Dendritic cell treated with granulocyte-macrophage colony-stimulating factor and Interleukin-4, amounts not matched to agents 40 ng/mL and 50 ng/mL, for 4 days (primary cell): Measurements from ENCODE around the gene PLEKHM2.
"Not testable (repeated sequence)": the region's sequence is repeated elsewhere in the genome, so short reads cannot be mapped to it uniquely, and the experiment has no call there.

ENCODE experiments used
- H3K27ac Mint-ChIP-seq: one replicate; pipeline ENCODE4 v1.8.0; 2022; ENCODE audit warnings: mild to moderate bottlenecking, mixed read lengths
- H3K27me3 Mint-ChIP-seq: one replicate; pipeline ENCODE4 v1.8.0; 2022; ENCODE audit warnings: mild to moderate bottlenecking, mixed read lengths
- H3K36me3 Mint-ChIP-seq: one replicate; pipeline ENCODE4 v1.8.0; 2022; ENCODE audit warnings: low read depth, mixed read lengths
- H3K4me1 Mint-ChIP-seq: one replicate; pipeline ENCODE4 v1.8.0; 2022; ENCODE audit warnings: low read depth, mixed read lengths
- H3K4me3 Mint-ChIP-seq: one replicate; pipeline ENCODE4 v1.8.0; 2022; ENCODE audit warnings: mild to moderate bottlenecking, moderate library complexity, mixed read lengths
- H3K9me3 Mint-ChIP-seq: one replicate; pipeline ENCODE4 v1.8.0; 2022; ENCODE audit warnings: mixed read lengths
- intact Hi-C: fragments of 100-400 bp; cut with micrococcal nuclease; formaldehyde crosslinking; loops from one replicate; pipeline ENCODE4 v1.15.0; 2022

Gene PLEKHM2, protein sequence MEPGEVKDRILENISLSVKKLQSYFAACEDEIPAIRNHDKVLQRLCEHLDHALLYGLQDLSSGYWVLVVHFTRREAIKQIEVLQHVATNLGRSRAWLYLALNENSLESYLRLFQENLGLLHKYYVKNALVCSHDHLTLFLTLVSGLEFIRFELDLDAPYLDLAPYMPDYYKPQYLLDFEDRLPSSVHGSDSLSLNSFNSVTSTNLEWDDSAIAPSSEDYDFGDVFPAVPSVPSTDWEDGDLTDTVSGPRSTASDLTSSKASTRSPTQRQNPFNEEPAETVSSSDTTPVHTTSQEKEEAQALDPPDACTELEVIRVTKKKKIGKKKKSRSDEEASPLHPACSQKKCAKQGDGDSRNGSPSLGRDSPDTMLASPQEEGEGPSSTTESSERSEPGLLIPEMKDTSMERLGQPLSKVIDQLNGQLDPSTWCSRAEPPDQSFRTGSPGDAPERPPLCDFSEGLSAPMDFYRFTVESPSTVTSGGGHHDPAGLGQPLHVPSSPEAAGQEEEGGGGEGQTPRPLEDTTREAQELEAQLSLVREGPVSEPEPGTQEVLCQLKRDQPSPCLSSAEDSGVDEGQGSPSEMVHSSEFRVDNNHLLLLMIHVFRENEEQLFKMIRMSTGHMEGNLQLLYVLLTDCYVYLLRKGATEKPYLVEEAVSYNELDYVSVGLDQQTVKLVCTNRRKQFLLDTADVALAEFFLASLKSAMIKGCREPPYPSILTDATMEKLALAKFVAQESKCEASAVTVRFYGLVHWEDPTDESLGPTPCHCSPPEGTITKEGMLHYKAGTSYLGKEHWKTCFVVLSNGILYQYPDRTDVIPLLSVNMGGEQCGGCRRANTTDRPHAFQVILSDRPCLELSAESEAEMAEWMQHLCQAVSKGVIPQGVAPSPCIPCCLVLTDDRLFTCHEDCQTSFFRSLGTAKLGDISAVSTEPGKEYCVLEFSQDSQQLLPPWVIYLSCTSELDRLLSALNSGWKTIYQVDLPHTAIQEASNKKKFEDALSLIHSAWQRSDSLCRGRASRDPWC

GRCh38 chr1:15684042-15684461 is at the start of gene PLEKHM2:
TSS of gene PLEKHM2 (plus strand) at chr1:15684320. CDS start at chr1:15684559, 239 bp downstream.
- intact Hi-C loops = loop anchor here (5.0 to 10.0 kb wide), 2 partner anchors 67 to 159 kb away; partner anchors contain the start of genes CASP9, DDI2 and DNAJC16
- Mint-ChIP-seq H3K9me3 (no peaks in the 10 kb centered on the region), H3K4me3 (peak within 1 kb of the TSS; percentile 84), H3K36me3 (peaks cover 32% of the 10 kb centered on the region), H3K4me1 (peaks cover 74% of the 10 kb centered on the region), H3K27me3 (no peaks in the 10 kb centered on the region), H3K27ac (peak within 1 kb of the TSS; percentile 92)

DNA sequence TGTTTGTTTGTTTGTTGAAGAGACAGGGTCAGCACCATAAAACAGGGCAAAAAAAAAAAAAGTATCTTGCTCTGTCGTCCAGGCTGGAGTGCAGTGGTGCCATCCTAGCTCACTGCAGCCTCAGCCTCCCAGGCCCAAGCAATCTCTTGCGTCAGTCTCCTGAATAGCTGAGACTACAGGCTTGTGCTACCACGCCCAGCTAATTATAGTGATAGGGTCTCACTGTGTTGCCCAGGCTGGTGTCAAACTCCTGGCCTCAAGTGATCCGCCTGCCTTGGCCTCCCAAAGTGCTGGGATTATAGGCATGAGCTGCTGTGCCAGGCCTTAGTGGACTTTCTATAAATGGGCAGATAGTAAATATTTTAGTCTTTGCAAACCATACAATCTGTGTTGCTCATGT is 47.7 kb upstream of the PLEKHM2 start:
- H3K9me3 Mint-ChIP-seq = no peaks in the 10 kb centered on the region
- intact Hi-C loops = no loop called here
- H3K27me3 Mint-ChIP-seq = no peaks in the 10 kb centered on the region
- H3K4me3 Mint-ChIP-seq = no peak overlapping the region
- no peak overlapping the region for H3K27ac Mint-ChIP-seq
- H3K4me1 Mint-ChIP-seq = peaks cover 6% of the 10 kb centered on the region
- H3K36me3 Mint-ChIP-seq = peaks cover 97% of the 10 kb centered on the region

DNA sequence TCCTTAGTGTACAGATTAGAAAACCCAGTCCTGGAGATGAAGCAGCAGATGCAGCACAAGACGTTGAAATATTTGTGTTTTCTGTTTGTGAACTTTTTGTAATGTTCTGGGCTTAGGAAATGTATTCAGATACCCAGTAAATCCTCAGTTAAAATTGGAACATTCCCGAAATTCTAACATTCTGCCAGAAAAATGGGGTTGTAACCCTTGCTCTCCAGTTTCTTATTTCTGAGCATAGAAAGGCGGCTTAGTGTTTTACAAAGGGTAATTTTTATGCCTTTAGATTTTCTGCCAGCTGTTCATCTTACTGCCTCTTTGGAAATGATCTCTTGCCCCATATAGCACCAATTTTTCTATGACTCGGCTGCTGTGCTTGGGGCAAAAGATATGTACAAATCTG is 46.3 kb upstream of the PLEKHM2 start:
- Mint-ChIP-seq H3K9me3 (no peaks in the 10 kb centered on the region), H3K4me3 (no peak overlapping the region), H3K4me1 (peaks cover 6% of the 10 kb centered on the region), H3K27me3 (no peaks in the 10 kb centered on the region), H3K36me3 (peaks cover 99% of the 10 kb centered on the region), H3K27ac (no peak overlapping the region)
- intact Hi-C loops = no loop called here

GRCh38 chr1:15639262-15639661 is 44.9 kb upstream of the PLEKHM2 start:
- peaks cover 99% of the 10 kb centered on the region for H3K36me3 Mint-ChIP-seq
- no peaks in the 10 kb centered on the region for H3K9me3 Mint-ChIP-seq
- intact Hi-C loops = no loop called here
- no peak overlapping the region for H3K27ac Mint-ChIP-seq
- H3K27me3 Mint-ChIP-seq = no peaks in the 10 kb centered on the region
- H3K4me1 Mint-ChIP-seq = peaks cover 6% of the 10 kb centered on the region
- no peak overlapping the region for H3K4me3 Mint-ChIP-seq

GRCh38 chr1:15639931-15640330 is 44.2 kb upstream of the PLEKHM2 start:
- intact Hi-C loops = no loop called here
- H3K4me1 Mint-ChIP-seq = peaks cover 6% of the 10 kb centered on the region
- no peak overlapping the region for H3K4me3 Mint-ChIP-seq
- no peak overlapping the region for H3K27ac Mint-ChIP-seq
- H3K9me3 Mint-ChIP-seq = no peaks in the 10 kb centered on the region
- no peaks in the 10 kb centered on the region for H3K27me3 Mint-ChIP-seq
- peaks cover 99% of the 10 kb centered on the region for H3K36me3 Mint-ChIP-seq

GRCh38 chr1:15640667-15641066 is 43.5 kb upstream of the PLEKHM2 start:
- Mint-ChIP-seq H3K4me1 (peaks cover 6% of the 10 kb centered on the region), H3K4me3 (no peak overlapping the region), H3K9me3 (no peaks in the 10 kb centered on the region), H3K27ac (no peak overlapping the region), H3K36me3 (peaks cover 99% of the 10 kb centered on the region), H3K27me3 (no peaks in the 10 kb centered on the region)
- intact Hi-C loops = no loop called here

GRCh38 chr1:15649937-15650336 is 34.2 kb upstream of the PLEKHM2 start:
- H3K4me3 Mint-ChIP-seq = no peak overlapping the region
- intact Hi-C loops = no loop called here
- no peak overlapping the region for H3K27ac Mint-ChIP-seq
- H3K4me1 Mint-ChIP-seq = no peaks in the 10 kb centered on the region
- no peaks in the 10 kb centered on the region for H3K9me3 Mint-ChIP-seq
- peaks cover 95% of the 10 kb centered on the region for H3K36me3 Mint-ChIP-seq
- H3K27me3 Mint-ChIP-seq = no peaks in the 10 kb centered on the region

DNA sequence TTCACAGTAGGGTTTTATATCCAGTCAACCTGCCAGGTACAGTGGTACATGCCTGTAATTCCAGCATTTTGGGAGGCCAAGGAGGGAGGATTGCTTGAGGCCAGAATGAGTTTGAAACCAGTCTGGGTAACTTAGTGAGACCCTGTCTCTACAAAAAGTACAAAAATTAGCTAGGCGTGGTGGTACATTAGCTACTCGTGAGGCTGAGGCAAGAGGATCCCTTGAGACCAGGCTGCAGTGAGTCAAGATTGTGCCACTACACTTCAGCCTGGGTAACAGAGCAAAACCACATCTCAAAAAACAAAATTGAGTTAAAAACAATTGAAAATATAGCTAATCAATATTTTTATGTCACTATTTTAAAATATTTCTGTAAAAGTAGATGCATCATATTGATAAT is 33.7 kb upstream of the PLEKHM2 start:
- intact Hi-C loops = no loop called here
- Mint-ChIP-seq H3K9me3 (no peaks in the 10 kb centered on the region), H3K36me3 (peaks cover 95% of the 10 kb centered on the region), H3K4me3 (no peak overlapping the region), H3K4me1 (no peaks in the 10 kb centered on the region), H3K27ac (no peak overlapping the region), H3K27me3 (no peaks in the 10 kb centered on the region)

GRCh38 chr1:15652130-15652529 is 32.0 kb upstream of the PLEKHM2 start:
- H3K27ac Mint-ChIP-seq, intact Hi-C loops, H3K4me3 Mint-ChIP-seq, H3K9me3 Mint-ChIP-seq, H3K27me3 Mint-ChIP-seq, H3K4me1 Mint-ChIP-seq: not testable (repeated sequence)
- H3K36me3 Mint-ChIP-seq = peaks cover 95% of the 10 kb centered on the region

- intact Hi-C loops = no loop called here
- no peaks in the 10 kb centered on the region for H3K4me1 Mint-ChIP-seq
- H3K27ac Mint-ChIP-seq = no peak overlapping the region
- peaks cover 85% of the 10 kb centered on the region for H3K36me3 Mint-ChIP-seq
- no peaks in the 10 kb centered on the region for H3K27me3 Mint-ChIP-seq
- no peak overlapping the region for H3K4me3 Mint-ChIP-seq
- no peaks in the 10 kb centered on the region for H3K9me3 Mint-ChIP-seq
These were observed 29.9 kb upstream of the PLEKHM2 start for GRCh38 chr1:15654091-15654690.

DNA sequence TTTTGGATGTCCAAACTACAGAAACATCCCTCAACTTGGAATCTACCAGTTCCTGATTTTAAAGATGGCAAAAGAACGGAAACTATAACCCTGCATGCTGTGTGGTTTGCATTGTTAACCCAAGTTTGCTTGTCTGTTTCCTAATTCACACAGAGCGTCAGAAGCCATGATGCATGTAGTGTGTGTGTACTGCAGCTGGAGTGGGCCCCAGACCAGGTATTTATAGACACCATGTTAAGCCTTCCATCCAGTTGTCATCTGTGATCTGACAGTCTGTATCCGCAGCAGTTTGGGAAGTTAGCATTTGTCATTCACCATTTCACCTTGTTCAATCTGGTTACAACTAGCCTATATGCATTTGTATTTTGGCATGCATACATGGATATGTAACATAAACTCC is 27.7 kb upstream of the PLEKHM2 start:
- H3K36me3 Mint-ChIP-seq = peaks cover 85% of the 10 kb centered on the region
- intact Hi-C loops = no loop called here
- no peaks in the 10 kb centered on the region for H3K27me3 Mint-ChIP-seq
- H3K4me1 Mint-ChIP-seq = no peaks in the 10 kb centered on the region
- no peaks in the 10 kb centered on the region for H3K9me3 Mint-ChIP-seq
- no peak overlapping the region for H3K27ac Mint-ChIP-seq
- H3K4me3 Mint-ChIP-seq = no peak overlapping the region

- no peak overlapping the region for H3K27ac Mint-ChIP-seq
- no peaks in the 10 kb centered on the region for H3K4me1 Mint-ChIP-seq
- no peaks in the 10 kb centered on the region for H3K27me3 Mint-ChIP-seq
- H3K36me3 Mint-ChIP-seq = peaks cover 85% of the 10 kb centered on the region
- intact Hi-C loops = no loop called here
- H3K9me3 Mint-ChIP-seq = no peaks in the 10 kb centered on the region
- H3K4me3 Mint-ChIP-seq = no peak overlapping the region
These were observed 27.1 kb upstream of the PLEKHM2 start for GRCh38 chr1:15657021-15657420.

GRCh38 chr1:15660151-15660550 is 24.0 kb upstream of the PLEKHM2 start:
- Mint-ChIP-seq H3K27me3 (no peaks in the 10 kb centered on the region), H3K27ac (no peak overlapping the region), H3K4me1 (no peaks in the 10 kb centered on the region), H3K4me3 (no peak overlapping the region), H3K36me3 (peaks cover 69% of the 10 kb centered on the region), H3K9me3 (no peaks in the 10 kb centered on the region)
- intact Hi-C loops = loop anchor here (5.0 kb wide), 1 partner anchor 37 kb away; no protein-coding TSS in a partner anchor
